Measurements from ENCODE around the gene MAGI2.

The MAGI2 gene

DNA sequence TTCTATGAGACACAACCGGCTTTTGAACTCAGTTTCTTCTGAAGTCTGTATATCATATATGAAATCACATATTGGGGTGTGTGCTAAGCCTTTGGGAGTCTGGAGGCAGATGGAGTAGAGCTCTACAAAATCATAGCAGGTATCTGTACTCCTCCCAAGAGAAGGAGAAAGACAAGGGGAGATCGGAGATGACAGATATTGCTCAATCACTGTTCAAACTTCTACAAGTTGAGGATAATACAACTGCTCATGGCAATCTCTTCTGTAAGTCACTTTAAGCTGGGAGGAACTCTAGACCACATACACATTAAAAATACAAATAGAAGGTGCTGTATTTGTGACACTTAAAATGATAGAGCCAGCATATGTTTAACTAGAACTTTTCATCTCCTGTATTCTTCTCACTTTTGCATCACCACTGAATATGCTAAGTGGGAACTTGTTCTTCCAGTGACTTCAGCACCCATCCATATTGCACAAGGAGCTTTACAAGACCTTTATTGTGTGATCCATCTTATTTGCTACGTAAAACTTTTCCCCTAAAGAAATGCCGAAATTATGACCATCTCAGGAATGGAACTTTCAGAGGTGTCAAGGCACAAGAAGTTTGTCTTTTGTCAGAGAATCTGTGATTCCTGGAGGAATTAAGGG lies 1273.5 kb downstream of the MAGI2 start:
- no peak overlapping the region for H3K18ac ChIP-seq (ENCODE audit: low read depth in 1 of 2, low read length in 2 of 2)
- no peak overlapping the region for H3K27ac ChIP-seq (ENCODE audit: low read length, poor library complexity, severe bottlenecking)
- no peaks in the 10 kb centered on the region for H3K36me3 ChIP-seq (ENCODE audit: control insufficient read depth in 1 of 2, insufficient read depth in 2 of 2, low read depth in 1 of 2, low read length in 2 of 2)
- no peaks in the 10 kb centered on the region for H3K79me1 ChIP-seq (replicated peaks; ENCODE audit: low read length, poor library complexity, severe bottlenecking)
- no peak overlapping the region for H2BK5ac ChIP-seq (ENCODE audit: low read depth, low read length, poor library complexity, severe bottlenecking)
- no peak overlapping the region for H3K9ac ChIP-seq (ENCODE audit: low read length)
- H2BK120ac ChIP-seq (ENCODE audit: low read depth, low read length): no peak overlapping the region
- no peak overlapping the region for H3K4ac ChIP-seq (ENCODE audit: low read depth in 1 of 2, low read length in 2 of 2)
- DNase-seq: no peak
- no peak overlapping the region for H3K4me3 ChIP-seq (ENCODE audit: insufficient read depth in 1 of 2, low read depth in 1 of 2, low read length in 2 of 2)
- no peak overlapping the region for H3K14ac ChIP-seq (ENCODE audit: low read length in 2 of 2)
- H3K4me2 ChIP-seq (ENCODE audit: low read length, poor library complexity, severe bottlenecking): no peak overlapping the region
- no peak overlapping the region for H2BK12ac ChIP-seq (ENCODE audit: low read length in 2 of 2)
- no peak overlapping the region for H4K8ac ChIP-seq (ENCODE audit: low read length)
- H2BK15ac ChIP-seq (ENCODE audit: low read depth, poor library complexity, severe bottlenecking): no peak overlapping the region
- no peaks in the 10 kb centered on the region for H3K4me1 ChIP-seq (ENCODE audit: control insufficient read depth, insufficient read depth, low read depth, low read length)
- no peak overlapping the region for H2AK5ac ChIP-seq (ENCODE audit: low read length, severe bottlenecking)
- H3K9me3 ChIP-seq (ENCODE audit: control insufficient read depth, low read length): no peaks in the 10 kb centered on the region
- no peak overlapping the region for H3K23ac ChIP-seq (ENCODE audit: low read length in 2 of 2)
- no peaks in the 10 kb centered on the region for H3K27me3 ChIP-seq (ENCODE audit: control insufficient read depth in 1 of 2, insufficient read depth in 1 of 2, low read length in 2 of 2)
- no peak overlapping the region for H4K91ac ChIP-seq (ENCODE audit: low read length)
- no peak overlapping the region for H2AFZ ChIP-seq (ENCODE audit: low read depth, low read length)
- WGBS: 94% methylated on average over 2 of the region's 4 CpGs

DNA sequence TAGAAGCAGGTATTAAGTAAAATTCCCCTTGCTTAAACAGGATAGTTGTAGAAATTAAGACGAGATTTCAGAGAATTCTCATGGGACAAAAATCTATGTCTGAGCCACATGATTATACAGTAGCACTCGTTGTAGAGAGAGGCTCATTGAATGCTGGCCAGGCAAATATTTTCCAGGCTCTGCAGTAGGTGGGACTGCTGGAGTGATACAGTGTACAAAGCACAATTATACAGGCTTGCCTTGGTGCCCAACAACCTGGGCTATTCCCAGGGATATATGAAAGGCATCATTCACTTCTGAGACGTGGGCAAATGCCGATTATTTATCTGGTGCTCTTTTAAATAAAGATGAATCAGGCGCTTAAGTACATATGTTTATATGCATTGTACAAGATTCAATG lies 1274.3 kb downstream of the MAGI2 start:
- 90% methylated on average over 5 of the region's 5 CpGs for WGBS
- no peak overlapping the region for H2AFZ ChIP-seq (ENCODE audit: low read depth, low read length)
- no peak overlapping the region for H3K4ac ChIP-seq (ENCODE audit: low read depth in 1 of 2, low read length in 2 of 2)
- no peaks in the 10 kb centered on the region for H3K27me3 ChIP-seq (ENCODE audit: control insufficient read depth in 1 of 2, insufficient read depth in 1 of 2, low read length in 2 of 2)
- no peak overlapping the region for H3K4me3 ChIP-seq (ENCODE audit: insufficient read depth in 1 of 2, low read depth in 1 of 2, low read length in 2 of 2)
- no peak overlapping the region for H3K18ac ChIP-seq (ENCODE audit: low read depth in 1 of 2, low read length in 2 of 2)
- no peak overlapping the region for H4K91ac ChIP-seq (ENCODE audit: low read length)
- H2BK15ac ChIP-seq (ENCODE audit: low read depth, poor library complexity, severe bottlenecking): no peak overlapping the region
- H3K4me1 ChIP-seq (ENCODE audit: control insufficient read depth, insufficient read depth, low read depth, low read length): no peaks in the 10 kb centered on the region
- no peaks in the 10 kb centered on the region for H3K79me1 ChIP-seq (replicated peaks; ENCODE audit: low read length, poor library complexity, severe bottlenecking)
- no peak overlapping the region for H2BK5ac ChIP-seq (ENCODE audit: low read depth, low read length, poor library complexity, severe bottlenecking)
- H3K36me3 ChIP-seq (ENCODE audit: control insufficient read depth in 1 of 2, insufficient read depth in 2 of 2, low read depth in 1 of 2, low read length in 2 of 2): no peaks in the 10 kb centered on the region
- no peak overlapping the region for H3K27ac ChIP-seq (ENCODE audit: low read length, poor library complexity, severe bottlenecking)
- no peak overlapping the region for H2BK12ac ChIP-seq (ENCODE audit: low read length in 2 of 2)
- H3K23ac ChIP-seq (ENCODE audit: low read length in 2 of 2): no peak overlapping the region
- no peak overlapping the region for H3K14ac ChIP-seq (ENCODE audit: low read length in 2 of 2)
- no peak overlapping the region for H3K9ac ChIP-seq (ENCODE audit: low read length)
- H2BK120ac ChIP-seq (ENCODE audit: low read depth, low read length): no peak overlapping the region
- no peak overlapping the region for H3K4me2 ChIP-seq (ENCODE audit: low read length, poor library complexity, severe bottlenecking)
- no peak for DNase-seq
- no peak overlapping the region for H4K8ac ChIP-seq (ENCODE audit: low read length)
- H3K9me3 ChIP-seq (ENCODE audit: control insufficient read depth, low read length): no peaks in the 10 kb centered on the region
- no peak overlapping the region for H2AK5ac ChIP-seq (ENCODE audit: low read length, severe bottlenecking)

GRCh38 chr7:78178319-78178718 lies 1275.1 kb downstream of the MAGI2 start:
- Histone ChIP-seq H3K14ac (ENCODE audit: low read length in 2 of 2) (no peak overlapping the region), H3K18ac (ENCODE audit: low read depth in 1 of 2, low read length in 2 of 2) (no peak overlapping the region), H3K4me3 (ENCODE audit: insufficient read depth in 1 of 2, low read depth in 1 of 2, low read length in 2 of 2) (no peak overlapping the region), H3K79me1 (replicated peaks; ENCODE audit: low read length, poor library complexity, severe bottlenecking) (no peaks in the 10 kb centered on the region), H2AFZ (ENCODE audit: low read depth, low read length) (no peak overlapping the region), H3K4me1 (ENCODE audit: control insufficient read depth, insufficient read depth, low read depth, low read length) (no peaks in the 10 kb centered on the region), H2BK12ac (ENCODE audit: low read length in 2 of 2) (no peak overlapping the region), H3K9me3 (ENCODE audit: control insufficient read depth, low read length) (no peaks in the 10 kb centered on the region), H3K27me3 (ENCODE audit: control insufficient read depth in 1 of 2, insufficient read depth in 1 of 2, low read length in 2 of 2) (no peaks in the 10 kb centered on the region), H3K23ac (ENCODE audit: low read length in 2 of 2) (no peak overlapping the region), H2AK5ac (ENCODE audit: low read length, severe bottlenecking) (no peak overlapping the region), H4K8ac (ENCODE audit: low read length) (no peak overlapping the region), H3K4ac (ENCODE audit: low read depth in 1 of 2, low read length in 2 of 2) (no peak overlapping the region), H2BK120ac (ENCODE audit: low read depth, low read length) (no peak overlapping the region), H2BK15ac (ENCODE audit: low read depth, poor library complexity, severe bottlenecking) (no peak overlapping the region), H3K36me3 (ENCODE audit: control insufficient read depth in 1 of 2, insufficient read depth in 2 of 2, low read depth in 1 of 2, low read length in 2 of 2) (no peaks in the 10 kb centered on the region), H4K91ac (ENCODE audit: low read length) (no peak overlapping the region), H3K4me2 (ENCODE audit: low read length, poor library complexity, severe bottlenecking) (no peak overlapping the region), H2BK5ac (ENCODE audit: low read depth, low read length, poor library complexity, severe bottlenecking) (no peak overlapping the region), H3K27ac (ENCODE audit: low read length, poor library complexity, severe bottlenecking) (no peak overlapping the region), H3K9ac (ENCODE audit: low read length) (no peak overlapping the region)
- DNase-seq: peak; percentile 64
- 87% methylated on average over 1 of the region's 2 CpGs for WGBS

DNA sequence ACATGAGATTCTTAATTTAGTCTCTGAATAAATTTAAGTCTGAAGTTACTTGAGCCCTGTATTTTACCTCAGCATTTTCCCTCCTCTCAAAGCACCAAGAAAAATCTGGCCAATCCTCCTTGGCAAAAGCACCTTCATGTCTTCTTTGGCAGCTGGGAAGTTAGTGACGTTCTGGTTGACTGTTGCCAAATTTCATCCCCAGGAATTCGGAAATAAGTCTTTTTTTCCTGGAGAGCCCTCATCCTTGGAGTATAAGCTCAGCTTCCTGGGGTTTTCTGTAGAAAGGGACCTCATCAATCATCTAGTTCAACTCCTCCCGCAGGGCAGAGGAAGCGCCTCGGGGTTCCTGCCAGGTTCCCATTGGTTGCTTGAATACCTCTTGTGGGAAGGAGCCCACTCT lies 1277.3 kb downstream of the MAGI2 start:
- Histone ChIP-seq H2BK12ac (ENCODE audit: low read length in 2 of 2) (no peak overlapping the region), H3K27ac (ENCODE audit: low read length, poor library complexity, severe bottlenecking) (no peak overlapping the region), H3K27me3 (ENCODE audit: control insufficient read depth in 1 of 2, insufficient read depth in 1 of 2, low read length in 2 of 2) (no peaks in the 10 kb centered on the region), H2BK5ac (ENCODE audit: low read depth, low read length, poor library complexity, severe bottlenecking) (no peak overlapping the region), H2AK5ac (ENCODE audit: low read length, severe bottlenecking) (no peak overlapping the region), H3K4me2 (ENCODE audit: low read length, poor library complexity, severe bottlenecking) (no peak overlapping the region), H3K9me3 (ENCODE audit: control insufficient read depth, low read length) (no peaks in the 10 kb centered on the region), H3K36me3 (ENCODE audit: control insufficient read depth in 1 of 2, insufficient read depth in 2 of 2, low read depth in 1 of 2, low read length in 2 of 2) (no peaks in the 10 kb centered on the region), H3K4me3 (ENCODE audit: insufficient read depth in 1 of 2, low read depth in 1 of 2, low read length in 2 of 2) (no peak overlapping the region), H2AFZ (ENCODE audit: low read depth, low read length) (no peak overlapping the region), H3K4me1 (ENCODE audit: control insufficient read depth, insufficient read depth, low read depth, low read length) (no peaks in the 10 kb centered on the region), H3K9ac (ENCODE audit: low read length) (no peak overlapping the region), H3K14ac (ENCODE audit: low read length in 2 of 2) (no peak overlapping the region), H2BK120ac (ENCODE audit: low read depth, low read length) (no peak overlapping the region), H2BK15ac (ENCODE audit: low read depth, poor library complexity, severe bottlenecking) (no peak overlapping the region), H4K91ac (ENCODE audit: low read length) (no peak overlapping the region), H4K8ac (ENCODE audit: low read length) (no peak overlapping the region), H3K18ac (ENCODE audit: low read depth in 1 of 2, low read length in 2 of 2) (peak overlapping the region in 1 of 2 experiments; percentile 19), H3K4ac (ENCODE audit: low read depth in 1 of 2, low read length in 2 of 2) (no peak overlapping the region), H3K23ac (ENCODE audit: low read length in 2 of 2) (no peak overlapping the region), H3K79me1 (replicated peaks; ENCODE audit: low read length, poor library complexity, severe bottlenecking) (no peaks in the 10 kb centered on the region)
- 76% methylated on average over 5 of the region's 5 CpGs for WGBS
- DNase-seq: no peak
